Adrenal gland (tissue), 5 donors: ENCODE measurements around the gene ICE2.

ENCODE experiments used
- POLR2A ChIP-seq, 2 donors: fragments of 450-650 bp; IDR thresholded peaks; one replicate each; pipeline ENCODE4 v1.6.1; 2017; ENCODE audit warnings: antibody characterized with exemption in 2 of 2, mild to moderate bottlenecking in 2 of 2, moderate library complexity in 1 of 2
- TF ChIP-seq, protein P1 (sequence below), 6 experiments: fragments of 450-650 bp in 4 of 6; fragments of 200-600 bp in 2 of 6; sonication (generic) in 1 of 6; IDR thresholded peaks; 1 replicate in 5 of 6; 2 replicates in 1 of 6; pipeline versions ENCODE4 v1.5.1 to v1.8.0; 2016 to 2021; ENCODE audit warnings: antibody characterized with exemption in 6 of 6, mild to moderate bottlenecking in 2 of 6, moderate library complexity in 1 of 6
- donor health status: DM: no; HTN: no; CAD: no.

DNA sequence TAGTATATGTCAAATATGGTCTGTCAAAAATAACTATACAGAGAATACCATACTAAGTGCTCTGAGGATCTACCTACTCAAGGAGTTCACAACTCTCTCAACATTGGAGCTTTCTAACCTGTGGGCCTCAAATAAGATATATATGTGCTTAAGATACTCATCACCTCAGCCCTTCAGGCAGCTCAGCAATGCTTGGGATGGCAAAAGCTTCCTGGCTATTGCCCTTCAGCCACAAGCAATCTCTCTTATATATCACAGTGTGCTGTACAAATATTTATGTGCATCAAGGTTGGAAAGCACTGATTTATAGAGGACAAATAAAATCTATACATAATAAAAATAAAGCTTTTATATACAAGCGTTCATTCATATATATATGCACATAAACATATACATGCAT is 40.3 kb downstream of the ICE2 start:
- TF ChIP-seq, protein P1, sequence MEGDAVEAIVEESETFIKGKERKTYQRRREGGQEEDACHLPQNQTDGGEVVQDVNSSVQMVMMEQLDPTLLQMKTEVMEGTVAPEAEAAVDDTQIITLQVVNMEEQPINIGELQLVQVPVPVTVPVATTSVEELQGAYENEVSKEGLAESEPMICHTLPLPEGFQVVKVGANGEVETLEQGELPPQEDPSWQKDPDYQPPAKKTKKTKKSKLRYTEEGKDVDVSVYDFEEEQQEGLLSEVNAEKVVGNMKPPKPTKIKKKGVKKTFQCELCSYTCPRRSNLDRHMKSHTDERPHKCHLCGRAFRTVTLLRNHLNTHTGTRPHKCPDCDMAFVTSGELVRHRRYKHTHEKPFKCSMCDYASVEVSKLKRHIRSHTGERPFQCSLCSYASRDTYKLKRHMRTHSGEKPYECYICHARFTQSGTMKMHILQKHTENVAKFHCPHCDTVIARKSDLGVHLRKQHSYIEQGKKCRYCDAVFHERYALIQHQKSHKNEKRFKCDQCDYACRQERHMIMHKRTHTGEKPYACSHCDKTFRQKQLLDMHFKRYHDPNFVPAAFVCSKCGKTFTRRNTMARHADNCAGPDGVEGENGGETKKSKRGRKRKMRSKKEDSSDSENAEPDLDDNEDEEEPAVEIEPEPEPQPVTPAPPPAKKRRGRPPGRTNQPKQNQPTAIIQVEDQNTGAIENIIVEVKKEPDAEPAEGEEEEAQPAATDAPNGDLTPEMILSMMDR (IDR thresholded peaks at IDR 0.05), result no peak
- TF ChIP-seq POLR2A (IDR thresholded peaks at IDR 0.05), result no peak
